CD14-positive monocyte (primary cell): ENCODE results near the gene MOV10. TPM values are rescaled to one million over a fixed set of nuclear protein-coding genes. Genes with fewer than 3 reads are reported as not detected.
A peak's percentile ranks its signal among the peaks of the same experiment; 100 is the strongest.
"Not testable (repeated sequence)": the region's sequence is repeated elsewhere in the genome, so short reads cannot be mapped to it uniquely, and the experiment has no call there.

Experiments
- DNase-seq, 3 donors: peaks; one replicate each; pipeline ENCODE4 v3.0.0-alpha.2; 2011 to 2022
- H2AFZ ChIP-seq: 2 replicates; pipeline ENCODE4 v1.6.0; 2012; ENCODE audit warnings: mild to moderate bottlenecking, low read depth, low read length, inconsistent platforms; ENCODE audit not compliant: insufficient read depth, poor library complexity, severe bottlenecking
- H3K27ac ChIP-seq, 2 donors: 1 replicate in 1 of 2; 2 replicates in 1 of 2; pipeline ENCODE4 v1.5.1; 2012 to 2013; ENCODE audit warnings: low read length in 2 of 2, control low read depth in 1 of 2, inconsistent platforms in 1 of 2, low read depth in 1 of 2, mild to moderate bottlenecking in 1 of 2
- H3K27me3 ChIP-seq, 2 donors: one replicate each; pipeline versions ENCODE4 v1.6.0 to v1.6.1; 2011 to 2013; ENCODE audit warnings: low read length in 2 of 2; ENCODE audit not compliant: control insufficient read depth in 2 of 2, insufficient read depth in 2 of 2
- H3K36me3 ChIP-seq, 2 donors: replicated peaks in 1 of 2; 1 replicate in 1 of 2; 2 replicates in 1 of 2; pipeline versions ENCODE4 v1.5.1 to v1.6.1; 2012 to 2013; ENCODE audit warnings: low read length in 2 of 2, control low read depth in 1 of 2, inconsistent platforms in 1 of 2, mild to moderate bottlenecking in 1 of 2; ENCODE audit not compliant: insufficient read depth in 2 of 2, control insufficient read depth in 1 of 2
- H3K4me1 ChIP-seq, 2 donors: 1 replicate in 1 of 2; 2 replicates in 1 of 2; pipeline versions ENCODE4 v1.5.1 to v1.6.1; 2012 to 2013; ENCODE audit warnings: low read length in 2 of 2, control low read depth in 1 of 2, inconsistent platforms in 1 of 2, mild to moderate bottlenecking in 1 of 2, moderate library complexity in 1 of 2; ENCODE audit not compliant: insufficient read depth in 2 of 2, control insufficient read depth in 1 of 2
- H3K4me2 ChIP-seq: replicated peaks from 2 replicates; pipeline ENCODE3; 2012; ENCODE audit warnings: low read length, moderate library complexity, mild to moderate bottlenecking; ENCODE audit not compliant: poor library complexity, severe bottlenecking; ENCODE audit errors: extremely low read depth
- H3K4me3 ChIP-seq, 3 experiments: fragments of 200-600 bp in 1 of 3; sonication (generic) in 1 of 3; replicated peaks in 1 of 3; 1 replicate in 2 of 3; 2 replicates in 1 of 3; pipeline ENCODE4 v1.5.1; 2011 to 2013; ENCODE audit warnings: low read length in 3 of 3, mild to moderate bottlenecking in 3 of 3, control low read depth in 2 of 3, low read depth in 2 of 3, inconsistent platforms in 1 of 3, moderate library complexity in 1 of 3
- H3K79me2 ChIP-seq: 2 replicates; pipeline ENCODE4 v1.6.0; 2012; ENCODE audit warnings: mild to moderate bottlenecking, control low read depth, inconsistent platforms, low read length, moderate library complexity; ENCODE audit not compliant: insufficient read depth
- H3K9ac ChIP-seq: 2 replicates; pipeline ENCODE4 v1.6.0; 2017; ENCODE audit warnings: low read length, mild to moderate bottlenecking; ENCODE audit not compliant: insufficient read depth, poor library complexity, severe bottlenecking
- H3K9me3 ChIP-seq, 2 donors: replicated peaks in 1 of 2; 1 replicate in 1 of 2; 2 replicates in 1 of 2; pipeline versions ENCODE4 v1.5.1 to v1.6.1; 2012 to 2013; ENCODE audit warnings: low read length in 2 of 2, control low read depth in 1 of 2; ENCODE audit not compliant: control insufficient read depth in 1 of 2, insufficient read depth in 1 of 2
- H4K20me1 ChIP-seq: 2 replicates; pipeline ENCODE4 v1.6.0; 2012; ENCODE audit warnings: mild to moderate bottlenecking, low read length, control low read depth, moderate library complexity; ENCODE audit not compliant: insufficient read depth
- H3K27ac Mint-ChIP-seq, 7 donors: one replicate each; pipeline ENCODE4 v1.8.0; 2020; ENCODE audit warnings: mild to moderate bottlenecking in 7 of 7, mixed read lengths in 7 of 7, moderate library complexity in 6 of 7, inconsistent platforms in 2 of 7
- H3K27me3 Mint-ChIP-seq, 3 donors: one replicate each; pipeline ENCODE4 v1.8.0; 2021 to 2022; ENCODE audit warnings: low read depth in 3 of 3, mild to moderate bottlenecking in 3 of 3, mixed read lengths in 3 of 3, moderate library complexity in 3 of 3, inconsistent platforms in 1 of 3
- H3K36me3 Mint-ChIP-seq, 2 donors: one replicate each; pipeline ENCODE4 v1.8.0; 2020; ENCODE audit warnings: mixed read lengths in 2 of 2, inconsistent platforms in 1 of 2, mild to moderate bottlenecking in 1 of 2
- H3K4me1 Mint-ChIP-seq: one replicate; pipeline ENCODE4 v1.8.0; 2020; ENCODE audit warnings: mild to moderate bottlenecking, mixed read lengths
- H3K4me3 Mint-ChIP-seq, 2 donors: one replicate each; pipeline ENCODE4 v1.8.0; 2020; ENCODE audit warnings: mild to moderate bottlenecking in 2 of 2, mixed read lengths in 2 of 2, moderate library complexity in 1 of 2
- H3K9me3 Mint-ChIP-seq, 7 donors: one replicate each; pipeline ENCODE4 v1.8.0; 2020 to 2022; ENCODE audit warnings: mixed read lengths in 7 of 7, mild to moderate bottlenecking in 6 of 7, moderate library complexity in 6 of 7, inconsistent platforms in 2 of 7
- CTCF ChIP-seq: fragments of 200-600 bp; IDR thresholded peaks from one replicate; pipeline ENCODE4 v1.8.0; 2022; ENCODE audit warnings: antibody characterized with exemption, mild to moderate bottlenecking
- WGBS: methylation state at CpG from one replicate; pipeline ENCODE4 v1.1.5; 2013; ENCODE audit warnings: missing lambda C conversion rate; ENCODE audit not compliant: insufficient coverage; 5-methylcytosine and 5-hydroxymethylcytosine counted together
- intact Hi-C, 2 donors: fragments of 100-400 bp; cut with micrococcal nuclease; formaldehyde crosslinking; loops; one replicate each; pipeline versions ENCODE4 v1.15.0 to v1.15.1; 2023
- polyA plus RNA-seq, 3 donors: library from polyadenylated mRNA; depleted of rRNA in 1 of 3; unstranded in 2 of 3; stranded (reverse) in 1 of 3; fragments of 300-500 nt in 2 of 3; fragments of >200 nt in 1 of 3; fragmentation: Illumina TruSeq in 2 of 3; gene quantifications; 1 replicate in 2 of 3; 2 replicates in 1 of 3; pipeline ENCODE4 v1.2.3, GENCODE V29; 2012 to 2021

Gene MOV10
- polyA plus RNA-seq, 3 donors: 12.0 to 61.2 (median 13.6) TPM

- no peak overlapping the region for H3K4me2 ChIP-seq
- H3K27ac Mint-ChIP-seq: no peak overlapping the region
- H4K20me1 ChIP-seq: no peaks in the 10 kb centered on the region
- H3K4me1 Mint-ChIP-seq: peaks cover 17% of the 10 kb centered on the region
- no peaks in the 10 kb centered on the region for H3K9me3 ChIP-seq
- 100% methylated on average over 1 of the region's 2 CpGs for WGBS
- no peak for DNase-seq
- H3K4me1 ChIP-seq: peaks cover 8 to 11% of the 10 kb centered on the region in 2 donors
- H3K27me3 Mint-ChIP-seq: peaks cover 2 to 6% (median 2%) of the 10 kb centered on the region in 3 donors
- H3K36me3 Mint-ChIP-seq: no peaks in the 10 kb centered on the region
- H3K9ac ChIP-seq: no peak overlapping the region
- H2AFZ ChIP-seq: no peak overlapping the region
- no peaks in the 10 kb centered on the region for H3K79me2 ChIP-seq
- H3K9me3 Mint-ChIP-seq: peaks cover 0 to 1% (median 0%) of the 10 kb centered on the region in 7 donors
- intact Hi-C loops: no loop called here
- H3K27me3 ChIP-seq: no peaks in the 10 kb centered on the region
- no peak overlapping the region for H3K27ac ChIP-seq
- H3K4me3 ChIP-seq: no peak overlapping the region
- no peak overlapping the region for H3K4me3 Mint-ChIP-seq
- no peak for TF ChIP-seq CTCF
- H3K36me3 ChIP-seq: no peaks in the 10 kb centered on the region
Observed at GRCh38 chr1:112727716-112728115, 53.3 kb downstream of the MOV10 start.

GRCh38 chr1:112728306-112728971 is 54.0 kb downstream of the MOV10 start:
- H3K4me2 ChIP-seq, H3K4me1 ChIP-seq, DNase-seq, H3K79me2 ChIP-seq, H3K9ac ChIP-seq, H3K4me3 Mint-ChIP-seq, H3K9me3 ChIP-seq, H3K4me3 ChIP-seq, H3K36me3 Mint-ChIP-seq, H3K27ac ChIP-seq, H3K27me3 ChIP-seq, H2AFZ ChIP-seq, H3K36me3 ChIP-seq, H3K27me3 Mint-ChIP-seq, H3K9me3 Mint-ChIP-seq, intact Hi-C loops, H4K20me1 ChIP-seq: not testable (repeated sequence)
- WGBS: 95% methylated on average over 19 of the region's 33 CpGs
- Mint-ChIP-seq H3K4me1 (peaks cover 13% of the 10 kb centered on the region), H3K27ac (peak overlapping the region in 1 of 7 donors; percentile 6)

DNA sequence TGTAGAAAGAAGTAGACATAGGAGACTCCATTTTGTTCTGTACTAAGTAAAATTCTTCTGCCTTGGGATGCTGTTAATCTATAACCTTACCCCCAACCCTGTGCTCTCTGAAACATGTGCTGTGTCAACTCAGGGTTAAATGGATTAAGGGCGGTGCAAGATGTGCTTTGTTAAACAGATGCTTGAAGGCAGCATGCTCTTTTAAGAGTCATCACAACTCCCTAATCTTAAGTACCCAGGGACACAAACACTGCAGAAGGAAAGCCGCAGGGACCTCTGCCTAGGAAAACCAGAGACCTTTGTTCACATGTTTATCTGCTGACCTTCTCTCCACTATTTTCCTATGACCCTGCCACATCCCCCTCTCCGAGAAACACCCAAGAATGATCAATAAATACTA is 54.6 kb downstream of the MOV10 start:
- H3K4me3 ChIP-seq, H3K27ac ChIP-seq, H3K4me1 ChIP-seq, intact Hi-C loops, H2AFZ ChIP-seq, H3K9me3 ChIP-seq, H3K27me3 ChIP-seq, H3K79me2 ChIP-seq, H3K9me3 Mint-ChIP-seq, H3K4me2 ChIP-seq, H4K20me1 ChIP-seq, H3K36me3 ChIP-seq, H3K4me3 Mint-ChIP-seq, H3K9ac ChIP-seq, H3K36me3 Mint-ChIP-seq, DNase-seq, H3K27ac Mint-ChIP-seq, H3K27me3 Mint-ChIP-seq: not testable (repeated sequence)
- peaks cover 10% of the 10 kb centered on the region for H3K4me1 Mint-ChIP-seq
- WGBS: no CpG with 5 or more reads among the region's 3 CpGs
